HEK293T (cell line): ENCODE measurements around the gene MROH2A.

Experiments
- CTCF ChIA-PET: fragments of 350-600 bp; formaldehyde crosslinking; extraction: SDS; loops from one replicate; lab custom pipeline; 2021; ENCODE audit warnings: antibody characterized with exemption, inconsistent platforms; lab: Yijun Ruan, JAX
- POLR2A ChIA-PET: fragments of 350-600 bp; formaldehyde crosslinking; extraction: SDS; loops from one replicate; lab custom pipeline; 2020; ENCODE audit warnings: antibody characterized with exemption, inconsistent platforms; lab: Yijun Ruan, JAX
- DNase-seq: peaks from one replicate; pipeline ENCODE4 v3.0.0; 2012; ENCODE audit warnings: mixed read lengths; ENCODE audit errors: extremely low spot score
- ARNT ChIP-seq: fragments of 450-650 bp; IDR thresholded peaks from 2 replicates; pipeline ENCODE4 v1.6.1; 2017; ENCODE audit warnings: mild to moderate bottlenecking
- BHLHE40 ChIP-seq: fragments of 450-650 bp; IDR thresholded peaks from 2 replicates; pipeline ENCODE4 v1.6.1; 2016; ENCODE audit warnings: mild to moderate bottlenecking, moderate library complexity, borderline replicate concordance
- CTBP1 ChIP-seq: fragments of 450-650 bp; IDR thresholded peaks from 2 replicates; pipeline ENCODE4 v1.6.1; 2016; ENCODE audit warnings: borderline replicate concordance
- ELF4 ChIP-seq: fragments of 450-650 bp; IDR thresholded peaks from 2 replicates; pipeline ENCODE4 v1.6.1; 2017; ENCODE audit warnings: antibody characterized with exemption
- FOXA1 ChIP-seq: fragments of 450-650 bp; IDR thresholded peaks from 2 replicates; pipeline ENCODE4 v1.6.1; 2016; ENCODE audit warnings: mild to moderate bottlenecking
- FOXK2 ChIP-seq: fragments of 450-650 bp; IDR thresholded peaks from 2 replicates; pipeline ENCODE4 v1.6.1; 2016; ENCODE audit warnings: mild to moderate bottlenecking
- FOXM1 ChIP-seq: fragments of 450-650 bp; IDR thresholded peaks from 2 replicates; pipeline ENCODE4 v1.6.1; 2017; ENCODE audit warnings: mild to moderate bottlenecking, borderline replicate concordance
- HDGF ChIP-seq: fragments of 450-650 bp; IDR thresholded peaks from 2 replicates; pipeline ENCODE4 v1.6.1; 2017; ENCODE audit warnings: antibody characterized with exemption, borderline replicate concordance
- L3MBTL2 ChIP-seq: fragments of 450-650 bp; conservative IDR thresholded peaks from 2 replicates; pipeline ENCODE4 v1.6.1; 2016; ENCODE audit warnings: mild to moderate bottlenecking
- LEF1 ChIP-seq: fragments of 450-650 bp; IDR thresholded peaks from 2 replicates; pipeline ENCODE4 v1.6.1; 2017; ENCODE audit warnings: mild to moderate bottlenecking, borderline replicate concordance
- NFRKB ChIP-seq: fragments of 450-650 bp; IDR thresholded peaks from 2 replicates; pipeline ENCODE4 v1.6.1; 2016; ENCODE audit warnings: mild to moderate bottlenecking, moderate library complexity
- PKNOX1 ChIP-seq: fragments of 450-650 bp; IDR thresholded peaks from 2 replicates; pipeline ENCODE4 v1.6.1; 2016
- SP1 ChIP-seq: fragments of 450-650 bp; IDR thresholded peaks from 2 replicates; pipeline ENCODE4 v1.6.1; 2017
- SUZ12 ChIP-seq: fragments of 450-650 bp; IDR thresholded peaks from 2 replicates; pipeline ENCODE4 v1.6.1; 2016; ENCODE audit warnings: mild to moderate bottlenecking
- TARDBP ChIP-seq: fragments of 450-650 bp; IDR thresholded peaks from 2 replicates; pipeline ENCODE4 v1.6.1; 2016
- ZNF384 ChIP-seq: fragments of 450-650 bp; IDR thresholded peaks from 2 replicates; pipeline ENCODE4 v1.6.1; 2016

MROH2A gene

GRCh38 chr2:233780771-233781170 lies 2.6 kb downstream of the MROH2A start:
- CTCF ChIA-PET, result interaction anchor here (0.6 kb wide), 1 partner anchor 1168 kb away, joined by 3 read pairs; no protein-coding TSS in a partner anchor

GRCh38 chr2:233789554-233789953 lies 11.4 kb downstream of the MROH2A start:
- TF ChIP-seq PKNOX1, result no peak
- TF ChIP-seq SUZ12, result no peak
- no peak for TF ChIP-seq FOXK2
- no peak for TF ChIP-seq L3MBTL2
- no peak for TF ChIP-seq ZNF384
- TF ChIP-seq CTBP1, result no peak
- TF ChIP-seq SP1, result no peak
- no peak for TF ChIP-seq BHLHE40
- TF ChIP-seq LEF1, result no peak
- no peak for TF ChIP-seq FOXM1
- no peak for TF ChIP-seq HDGF
- no peak for TF ChIP-seq FOXA1
- TF ChIP-seq ELF4, result no peak
- no peak for TF ChIP-seq TARDBP
- no peak for TF ChIP-seq ARNT
- no peak for TF ChIP-seq NFRKB
- no peak for DNase-seq
- ChIA-PET CTCF (no interaction called here), POLR2A (no interaction called here)

More at GRCh38 chr2:233780771-233781170, 2.6 kb downstream of the MROH2A start:
- POLR2A ChIA-PET, result no interaction called here
- TF ChIP-seq CTBP1, result no peak
- no peak for TF ChIP-seq LEF1
- TF ChIP-seq L3MBTL2, result no peak
- no peak for TF ChIP-seq PKNOX1
- no peak for TF ChIP-seq FOXA1
- DNase-seq, result no peak

GRCh38 chr2:233791151-233791882 lies 13.2 kb downstream of the MROH2A start:
- TF ChIP-seq ZNF384 (no peak), FOXA1 (no peak), L3MBTL2 (no peak), ARNT (no peak)
- POLR2A ChIA-PET, result no interaction called here
- DNase-seq, result no peak
- CTCF ChIA-PET, result no interaction called here

- ChIA-PET CTCF (no interaction called here), POLR2A (no interaction called here)
- TF ChIP-seq PKNOX1 (no peak), TARDBP (no peak), FOXM1 (no peak)
- no peak for DNase-seq
Measured at GRCh38 chr2:233791883-233792329, 13.8 kb downstream of the MROH2A start.

- no peak for DNase-seq
- ChIA-PET CTCF (no interaction called here), POLR2A (no interaction called here)
- TF ChIP-seq SUZ12 (no peak), ARNT (no peak), BHLHE40 (no peak), TARDBP (no peak), ZNF384 (no peak), L3MBTL2 (no peak), FOXK2 (no peak), HDGF (no peak), CTBP1 (no peak), LEF1 (no peak), NFRKB (no peak), ELF4 (no peak), FOXA1 (no peak), PKNOX1 (no peak), FOXM1 (no peak), SP1 (no peak)
Measured at GRCh38 chr2:233792720-233793119, 14.6 kb downstream of the MROH2A start.

- TF ChIP-seq ELF4, result no peak
- TF ChIP-seq SP1, result no peak
- no peak for TF ChIP-seq FOXA1
- TF ChIP-seq PKNOX1, result no peak
- TF ChIP-seq ZNF384, result no peak
- no peak for TF ChIP-seq ARNT
- TF ChIP-seq SUZ12, result no peak
- TF ChIP-seq CTBP1, result no peak
- TF ChIP-seq NFRKB, result no peak
- no peak for TF ChIP-seq HDGF
- no peak for TF ChIP-seq TARDBP
- no peak for TF ChIP-seq L3MBTL2
- TF ChIP-seq FOXK2, result no peak
- no peak for TF ChIP-seq LEF1
- TF ChIP-seq FOXM1, result no peak
- TF ChIP-seq BHLHE40, result no peak
- ChIA-PET CTCF (no interaction called here), POLR2A (no interaction called here)
Measured at GRCh38 chr2:233793465-233794127, 15.5 kb downstream of the MROH2A start.

More at GRCh38 chr2:233793465-233794127, 15.5 kb downstream of the MROH2A start:
- DNase-seq, result no peak
